GM12878 (cell line): ENCODE measurements around the gene ASB9. TPM values are rescaled to one million over a fixed set of nuclear protein-coding genes. Genes with fewer than 3 reads are reported as not detected.

Experiments
- ATAC-seq: fragments of 200-7000 bp; cut with Tn5 transposase; 3 replicates; pipeline ENCODE4 v1.9.1; 2020; ENCODE audit warnings: mild to moderate bottlenecking, moderate library complexity
- BruUV-seq: library from RNA; stranded (reverse); fragments of 400-500 nt; replicated peaks from 2 replicates; lab custom pipeline; 2021; lab: Mats Ljungman, UMichigan
- CTCF ChIA-PET: fragments of 300-600 bp; sonication (Branson Sonifier 250); formaldehyde crosslinking; extraction: SDS; loops from one replicate; lab custom pipeline; 2021; ENCODE audit warnings: inconsistent platforms; lab: Yijun Ruan, JAX
- POLR2A ChIA-PET: fragments of 350-600 bp; formaldehyde crosslinking; extraction: SDS; loops from one replicate; lab custom pipeline; 2021; ENCODE audit warnings: inconsistent platforms; lab: Charles Lee
- RAD21 ChIA-PET: fragments of 300-600 bp; sonication (Branson Sonifier 250); formaldehyde crosslinking; loops from one replicate; lab custom pipeline; 2023; ENCODE audit warnings: antibody characterized with exemption; ENCODE audit not compliant: unreplicated experiment; lab: Charles Lee
- SMC1A ChIA-PET: fragments of 300-600 bp; sonication (Branson Sonifier 250); formaldehyde crosslinking; loops from one replicate; lab custom pipeline; 2023; ENCODE audit not compliant: unreplicated experiment, uncharacterized antibody; lab: Charles Lee
- DNase-seq: peaks from one replicate; pipeline ENCODE4 v3.0.0-alpha.2; 2011; ENCODE audit warnings: low read depth, low spot score
- FAIRE-seq: peaks from 3 replicates; lab custom pipeline; 2011; peaks lifted over from hg19 to GRCh38; lab: Jason Lieb, UNC
- H2AFZ ChIP-seq: 2 replicates; pipeline ENCODE4 v1.6.0; 2011; ENCODE audit warnings: low read depth, low read length, control low read depth; ENCODE audit not compliant: control insufficient read depth
- H3K27ac ChIP-seq: 2 replicates; pipeline ENCODE4 v1.5.1; 2011; ENCODE audit warnings: control low read depth; ENCODE audit not compliant: control insufficient read depth, insufficient read depth
- H3K27me3 ChIP-seq, 2 experiments: replicated peaks in 1 of 2; 2 replicates each; pipeline versions ENCODE4 v1.6.0 to v1.6.1; 2011; ENCODE audit warnings: low read length in 1 of 2; ENCODE audit not compliant: control insufficient read depth in 2 of 2, insufficient read depth in 2 of 2
- H3K36me3 ChIP-seq, 2 experiments: 2 replicates each; pipeline ENCODE4 v1.5.1; 2011; ENCODE audit warnings: low read length in 1 of 2; ENCODE audit not compliant: control insufficient read depth in 2 of 2, insufficient read depth in 2 of 2
- H3K4me1 ChIP-seq: 2 replicates; pipeline ENCODE4 v1.6.1; 2011; ENCODE audit warnings: mild to moderate bottlenecking, low read length, moderate library complexity, mixed read lengths; ENCODE audit not compliant: control insufficient read depth, insufficient read depth
- H3K4me2 ChIP-seq: 2 replicates; pipeline ENCODE4 v1.6.0; 2011; ENCODE audit warnings: control low read depth; ENCODE audit not compliant: control insufficient read depth, insufficient read depth
- H3K4me3 ChIP-seq: fragments of 200-600 bp; sonication (generic); 2 replicates; pipeline ENCODE4 v1.5.1; 2016
- H3K79me2 ChIP-seq: 2 replicates; pipeline ENCODE4 v1.6.0; 2011; ENCODE audit warnings: low read length; ENCODE audit not compliant: control insufficient read depth, insufficient read depth
- H3K9ac ChIP-seq: 2 replicates; pipeline ENCODE4 v1.8.0; 2011; ENCODE audit warnings: low read length, control low read depth, mixed read lengths; ENCODE audit not compliant: control insufficient read depth, insufficient read depth
- H3K9me3 ChIP-seq: replicated peaks from 3 replicates; pipeline ENCODE4 v1.5.1; 2011; ENCODE audit warnings: mild to moderate bottlenecking, low read length; ENCODE audit not compliant: control insufficient read depth, insufficient read depth
- H4K20me1 ChIP-seq: 2 replicates; pipeline ENCODE4 v1.6.0; 2011; ENCODE audit not compliant: control insufficient read depth, insufficient read depth
- BCL11A ChIP-seq: IDR thresholded peaks from 2 replicates; pipeline ENCODE4 v1.6.1; 2011; ENCODE audit warnings: low read depth, low read length
- CHD2 ChIP-seq: IDR thresholded peaks from 2 replicates; pipeline ENCODE4 v1.6.1; 2011; ENCODE audit warnings: low read depth, low read length, improper control_type of control experiment, borderline replicate concordance
- NFYA ChIP-seq: IDR thresholded peaks from 2 replicates; pipeline ENCODE4 v1.6.1; 2011; ENCODE audit warnings: low read depth, mild to moderate bottlenecking, low read length, improper control_type of control experiment, borderline replicate concordance
- PAX8 ChIP-seq: fragments of 450-650 bp; IDR thresholded peaks from 2 replicates; pipeline ENCODE4 v1.6.1; 2017; ENCODE audit warnings: mild to moderate bottlenecking, moderate library complexity
- RB1 ChIP-seq: fragments of 450-650 bp; formaldehyde crosslinking; IDR thresholded peaks from 2 replicates; pipeline ENCODE4 v1.6.1; 2017; ENCODE audit warnings: mild to moderate bottlenecking, borderline replicate concordance
- RBBP5 ChIP-seq: fragments of 200-600 bp; sonication (generic); conservative IDR thresholded peaks from 2 replicates; pipeline ENCODE4 v1.6.1; 2016
- SMAD5 ChIP-seq: IDR thresholded peaks from 2 replicates; pipeline ENCODE4 v1.6.1; 2016; ENCODE audit warnings: antibody characterized with exemption, low read depth
- SMC3 ChIP-seq: IDR thresholded peaks from 2 replicates; pipeline ENCODE4 v1.6.1; 2011; ENCODE audit warnings: low read length, improper control_type of control experiment, borderline replicate concordance
- TAF1 ChIP-seq: IDR thresholded peaks from 2 replicates; pipeline ENCODE4 v1.6.1; 2011; ENCODE audit warnings: mild to moderate bottlenecking, low read depth, low read length, borderline replicate concordance
- WGBS: methylation state at CpG from one replicate; pipeline ENCODE4 v1.1.6; 2016; ENCODE audit warnings: low lambda C conversion rate; ENCODE audit not compliant: insufficient replicate concordance, insufficient coverage; ENCODE audit errors: missing lambda C conversion rate; 5-methylcytosine and 5-hydroxymethylcytosine counted together
- in situ Hi-C: fragments of 300-500 bp; cut with MboI; formaldehyde crosslinking; loops from 9 replicates; pipeline ENCODE4 v1.14.3; 2018; ENCODE audit warnings: mixed read lengths
- intact Hi-C: fragments of 100-400 bp; cut with micrococcal nuclease; formaldehyde crosslinking; loops from one replicate; pipeline ENCODE4 v1.14.2; 2022; ENCODE audit not compliant: unreplicated experiment
- polyA plus RNA-seq, 11 experiments: library from polyadenylated mRNA; depleted of rRNA in 4 of 11; unstranded in 6 of 11; stranded (reverse) in 5 of 11; fragments of >200 nt; fragmentation: Nextera tagmentation in 4 of 11; fragmentation: Illumina TruSeq in 1 of 11; extraction: Ambion mirVana in 4 of 11; extraction: Trizol in 1 of 11; gene quantifications; 1 replicate in 1 of 11; 2 replicates in 10 of 11; pipeline versions ENCODE4 v1.2.1 to v1.2.3, GENCODE V29; 2011 to 2016; ENCODE audit warnings: inconsistent platforms in 2 of 11, missing spikeins in 2 of 11, low read depth in 1 of 11
- total RNA-seq, 4 experiments: library from RNA; depleted of rRNA in 3 of 4; stranded (reverse); fragments of >200 nt in 3 of 4; fragmentation: Illumina TruSeq in 1 of 4; extraction: Trizol in 1 of 4; gene quantifications; 2 replicates each; pipeline versions ENCODE4 v1.2.1 to v1.2.3, GENCODE V29; 2013 to 2021
- TF ChIP-seq, protein P1 (sequence below): IDR thresholded peaks from 2 replicates; pipeline ENCODE4 v1.6.1; 2012; ENCODE audit warnings: low read depth, low read length, improper control_type of control experiment
- TF ChIP-seq, protein P2 (sequence below): IDR thresholded peaks from 2 replicates; pipeline ENCODE4 v1.6.1; 2012; ENCODE audit warnings: low read length, inconsistent platforms
- TF ChIP-seq, protein P3 (sequence below): fragments of 150-350 bp; IDR thresholded peaks from 2 replicates; pipeline ENCODE4 v1.6.1; 2016; ENCODE audit warnings: low read depth, low read length

Gene ASB9
- total and polyA plus RNA-seq, 10 of the 15 experiments (the other 5 are each of a cell fraction or from before 2014, with no cell fraction given): 0.31 to 3.5 (median 0.74) TPM

DNA sequence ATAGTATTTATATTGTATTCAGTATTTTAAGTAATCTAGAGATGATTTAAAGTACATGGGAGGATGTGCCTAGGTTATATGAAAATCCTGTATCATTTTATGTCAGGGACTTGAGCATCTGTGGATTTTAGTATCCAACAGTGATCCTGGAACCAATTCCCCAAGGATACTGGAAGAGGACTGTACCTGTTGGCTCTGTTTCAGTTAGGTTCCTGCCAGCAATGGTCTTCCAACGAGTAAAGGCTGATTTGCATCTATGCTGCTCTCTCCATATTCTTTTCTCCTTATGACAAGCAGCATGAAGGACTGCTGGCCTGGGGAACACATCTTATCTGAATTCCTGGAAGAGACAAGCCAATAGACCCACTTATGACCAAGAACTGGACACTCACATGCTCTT, 34.9 kb downstream of the ASB9 start:
- no peaks in the 10 kb centered on the region for H3K27me3 ChIP-seq
- BruUV-seq: no TSS peak
- TF ChIP-seq, protein P1, sequence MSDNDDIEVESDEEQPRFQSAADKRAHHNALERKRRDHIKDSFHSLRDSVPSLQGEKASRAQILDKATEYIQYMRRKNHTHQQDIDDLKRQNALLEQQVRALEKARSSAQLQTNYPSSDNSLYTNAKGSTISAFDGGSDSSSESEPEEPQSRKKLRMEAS: no peak
- TF ChIP-seq TAF1 (no peak), PAX8 (no peak), CHD2 (no peak), RB1 (no peak), BCL11A (no peak), SMAD5 (no peak), RBBP5 (no peak), NFYA (no peak), SMC3 (no peak)
- TF ChIP-seq, protein P2, sequence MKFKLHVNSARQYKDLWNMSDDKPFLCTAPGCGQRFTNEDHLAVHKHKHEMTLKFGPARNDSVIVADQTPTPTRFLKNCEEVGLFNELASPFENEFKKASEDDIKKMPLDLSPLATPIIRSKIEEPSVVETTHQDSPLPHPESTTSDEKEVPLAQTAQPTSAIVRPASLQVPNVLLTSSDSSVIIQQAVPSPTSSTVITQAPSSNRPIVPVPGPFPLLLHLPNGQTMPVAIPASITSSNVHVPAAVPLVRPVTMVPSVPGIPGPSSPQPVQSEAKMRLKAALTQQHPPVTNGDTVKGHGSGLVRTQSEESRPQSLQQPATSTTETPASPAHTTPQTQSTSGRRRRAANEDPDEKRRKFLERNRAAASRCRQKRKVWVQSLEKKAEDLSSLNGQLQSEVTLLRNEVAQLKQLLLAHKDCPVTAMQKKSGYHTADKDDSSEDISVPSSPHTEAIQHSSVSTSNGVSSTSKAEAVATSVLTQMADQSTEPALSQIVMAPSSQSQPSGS: no peak
- TF ChIP-seq, protein P3, sequence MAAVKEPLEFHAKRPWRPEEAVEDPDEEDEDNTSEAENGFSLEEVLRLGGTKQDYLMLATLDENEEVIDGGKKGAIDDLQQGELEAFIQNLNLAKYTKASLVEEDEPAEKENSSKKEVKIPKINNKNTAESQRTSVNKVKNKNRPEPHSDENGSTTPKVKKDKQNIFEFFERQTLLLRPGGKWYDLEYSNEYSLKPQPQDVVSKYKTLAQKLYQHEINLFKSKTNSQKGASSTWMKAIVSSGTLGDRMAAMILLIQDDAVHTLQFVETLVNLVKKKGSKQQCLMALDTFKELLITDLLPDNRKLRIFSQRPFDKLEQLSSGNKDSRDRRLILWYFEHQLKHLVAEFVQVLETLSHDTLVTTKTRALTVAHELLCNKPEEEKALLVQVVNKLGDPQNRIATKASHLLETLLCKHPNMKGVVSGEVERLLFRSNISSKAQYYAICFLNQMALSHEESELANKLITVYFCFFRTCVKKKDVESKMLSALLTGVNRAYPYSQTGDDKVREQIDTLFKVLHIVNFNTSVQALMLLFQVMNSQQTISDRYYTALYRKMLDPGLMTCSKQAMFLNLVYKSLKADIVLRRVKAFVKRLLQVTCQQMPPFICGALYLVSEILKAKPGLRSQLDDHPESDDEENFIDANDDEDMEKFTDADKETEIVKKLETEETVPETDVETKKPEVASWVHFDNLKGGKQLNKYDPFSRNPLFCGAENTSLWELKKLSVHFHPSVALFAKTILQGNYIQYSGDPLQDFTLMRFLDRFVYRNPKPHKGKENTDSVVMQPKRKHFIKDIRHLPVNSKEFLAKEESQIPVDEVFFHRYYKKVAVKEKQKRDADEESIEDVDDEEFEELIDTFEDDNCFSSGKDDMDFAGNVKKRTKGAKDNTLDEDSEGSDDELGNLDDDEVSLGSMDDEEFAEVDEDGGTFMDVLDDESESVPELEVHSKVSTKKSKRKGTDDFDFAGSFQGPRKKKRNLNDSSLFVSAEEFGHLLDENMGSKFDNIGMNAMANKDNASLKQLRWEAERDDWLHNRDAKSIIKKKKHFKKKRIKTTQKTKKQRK: no peak
- no peaks in the 10 kb centered on the region for H3K36me3 ChIP-seq
- DNase-seq (no peak), FAIRE-seq (no peak), ATAC-seq (no peak)
- no peak overlapping the region for H3K4me2 ChIP-seq
- H4K20me1 ChIP-seq: no peaks in the 10 kb centered on the region
- 5% methylated on average over 1 of the region's 1 CpG for WGBS
- in situ Hi-C loops: no loop called here
- ChIA-PET POLR2A (no interaction called here), CTCF (no interaction called here), RAD21 (interaction anchor here (2.6 kb wide), 1 partner anchor 33 kb away, joined by 20 read pairs; no protein-coding TSS in a partner anchor), SMC1A (no interaction called here)
- H3K4me1 ChIP-seq: no peaks in the 10 kb centered on the region
- intact Hi-C loops: no loop called here
- no peaks in the 10 kb centered on the region for H3K9me3 ChIP-seq
- H3K27ac ChIP-seq: no peak overlapping the region
- H2AFZ ChIP-seq: no peak overlapping the region
- H3K9ac ChIP-seq: no peak overlapping the region
- no peak overlapping the region for H3K4me3 ChIP-seq
- no peaks in the 10 kb centered on the region for H3K79me2 ChIP-seq
